DMS 273 treated with DMSO at 0.1 percent for 48 hours (cell line): Measurements from ENCODE around the gene HTR2B.
"Not testable (repeated sequence)": the region's sequence is repeated elsewhere in the genome, so short reads cannot be mapped to it uniquely, and the experiment has no call there.

Source experiments
- DNase-seq: peaks from one replicate; lab custom pipeline; 2025; lab: John Stamatoyannopoulos, UW

The HTR2B gene

GRCh38 chr2:231124838-231125568 is at the start of gene HTR2B:
Gene HTR2B, minus strand, starts transcription at chr2:231125042. Its CDS starts 1,278 bp downstream, at chr2:231123764.
- no peak for DNase-seq

- DNase-seq: no peak
These were observed 49.4 kb upstream of the HTR2B start for GRCh38 chr2:231174211-231174651.

DNA sequence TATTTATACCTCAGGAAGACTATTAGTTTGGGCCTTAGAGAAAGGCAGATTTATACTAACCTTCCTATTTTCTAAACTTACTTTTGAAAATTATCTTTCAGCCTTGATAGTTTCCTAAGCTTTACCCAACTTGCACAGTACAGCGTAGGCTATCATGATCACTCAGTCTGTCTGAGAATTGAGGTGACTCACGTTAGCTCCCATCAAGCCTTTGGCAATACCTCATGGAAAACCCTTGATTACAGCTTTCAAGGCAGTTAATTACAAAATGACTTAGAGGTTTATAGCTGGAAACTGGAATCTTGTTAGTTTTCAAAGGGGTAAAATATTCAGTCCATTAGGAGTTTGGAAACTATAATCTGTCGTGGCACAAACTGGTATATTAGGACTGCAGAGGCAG is 47.2 kb upstream of the HTR2B start:
- no peak for DNase-seq

DNA sequence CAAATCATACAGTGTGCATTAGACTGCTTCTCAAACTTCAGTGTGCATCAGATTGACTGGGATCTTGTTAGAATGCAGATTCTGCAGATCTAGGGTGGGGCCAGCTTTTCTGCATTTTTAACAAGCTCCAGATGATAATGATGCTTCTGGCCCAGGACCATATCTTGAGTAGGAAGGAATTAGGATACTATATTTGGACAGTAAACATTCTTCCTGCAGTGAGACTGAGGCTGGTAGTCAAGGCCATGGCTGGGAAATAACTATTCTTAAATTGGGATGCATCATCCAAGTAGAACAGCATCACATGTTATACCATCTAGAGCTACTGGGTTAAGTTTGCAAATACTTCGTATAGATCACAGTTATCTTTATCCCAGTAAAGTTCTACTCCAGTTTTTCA is 45.2 kb upstream of the HTR2B start:
- no peak for DNase-seq

DNA sequence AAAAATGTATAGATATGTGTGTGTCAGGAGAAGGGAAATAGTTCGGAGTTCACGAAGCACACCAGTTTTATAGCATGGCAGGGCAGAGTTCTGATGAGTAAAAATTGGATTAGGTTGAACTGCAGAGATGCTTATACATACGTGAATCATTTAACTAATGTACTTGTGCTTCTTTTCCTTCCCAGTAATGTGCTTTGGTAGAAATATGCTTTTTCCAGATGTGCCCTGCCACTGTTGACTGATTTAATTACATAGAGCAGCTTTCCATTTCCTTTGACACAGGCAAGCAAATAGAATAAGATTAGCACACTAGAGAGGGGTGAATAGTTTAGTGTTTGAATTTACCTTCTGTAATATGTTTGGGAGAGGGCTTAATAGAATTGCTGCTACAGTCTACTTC is 44.6 kb upstream of the HTR2B start:
- DNase-seq: no peak

- DNase-seq: no peak
These were observed 43.8 kb upstream of the HTR2B start for GRCh38 chr2:231168460-231169139.

DNA sequence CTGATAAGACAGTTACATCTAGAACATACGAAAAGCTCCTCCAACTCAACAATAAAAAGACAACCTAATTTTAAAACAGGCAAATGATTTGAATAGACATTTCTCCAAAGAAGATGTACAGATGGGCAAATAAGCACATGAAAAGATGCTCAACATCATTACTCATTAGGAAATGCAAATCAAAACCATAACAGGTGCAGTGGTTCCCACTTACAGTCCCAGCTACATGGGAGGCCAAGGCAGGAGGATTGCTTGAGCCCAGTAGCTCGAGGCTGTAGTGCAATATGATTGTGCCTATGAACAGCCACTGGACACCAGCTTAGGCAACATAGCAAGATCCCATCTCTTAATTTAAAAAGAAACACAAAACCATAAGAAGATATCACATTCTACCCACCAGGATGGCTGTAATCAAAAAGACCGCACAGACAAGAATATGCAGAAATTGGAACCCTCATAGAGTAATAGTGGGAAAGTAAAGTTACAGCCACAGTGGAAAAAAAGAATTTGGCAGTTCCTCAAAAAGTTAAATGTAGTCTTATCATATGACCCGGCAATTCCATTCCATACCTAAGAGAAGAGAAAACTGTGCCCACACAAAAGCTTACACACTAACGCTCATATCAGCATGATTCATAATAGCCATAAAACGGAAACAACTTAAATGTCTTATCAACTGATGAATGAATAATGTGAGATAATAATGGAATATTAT is 43.1 kb upstream of the HTR2B start:
- DNase-seq: no peak

- no peak for DNase-seq
These were observed 38.7 kb upstream of the HTR2B start for GRCh38 chr2:231163414-231164095.

DNA sequence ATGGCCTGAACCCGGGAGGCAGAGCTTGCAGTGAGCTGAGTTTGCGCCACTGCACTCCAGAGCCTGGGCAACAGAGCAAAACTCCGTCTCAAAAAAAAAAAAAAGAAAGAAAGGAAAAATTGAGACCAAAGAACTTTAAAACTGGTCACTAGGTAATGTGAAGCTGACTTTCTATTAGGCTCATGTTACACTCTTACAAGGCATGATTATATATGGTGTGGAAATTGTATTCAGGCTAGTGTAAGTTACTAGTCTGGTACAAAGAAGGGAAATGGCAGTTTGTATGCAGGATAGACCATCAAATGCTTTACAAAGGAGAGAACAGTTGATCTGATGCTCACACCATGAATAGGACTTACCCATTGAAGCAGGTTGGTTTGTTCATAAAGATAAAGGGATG is 38.2 kb upstream of the HTR2B start:
- DNase-seq: no peak

GRCh38 chr2:231161877-231162329 is 37.1 kb upstream of the HTR2B start:
- DNase-seq: no peak

GRCh38 chr2:231161252-231161839 is 36.5 kb upstream of the HTR2B start:
- no peak for DNase-seq

DNA sequence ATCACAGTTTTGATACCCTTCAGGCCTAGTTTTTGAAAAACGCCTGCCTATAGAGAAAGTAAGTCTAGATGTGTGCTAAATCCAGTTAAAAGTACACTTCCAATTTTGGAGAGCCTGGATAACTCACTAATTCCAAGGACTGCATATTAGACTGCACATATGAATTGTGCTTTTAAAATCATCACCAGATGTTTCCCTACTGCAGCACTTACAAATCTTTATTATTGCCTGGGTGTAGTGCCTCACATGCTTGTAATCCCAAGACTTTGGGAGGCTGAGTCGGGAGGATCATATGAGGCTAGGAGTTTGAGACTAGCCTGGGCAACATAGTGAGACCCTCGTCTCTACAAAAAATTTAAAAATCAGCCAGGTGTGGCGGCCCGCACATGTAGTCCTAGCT is 35.9 kb upstream of the HTR2B start:
- DNase-seq: no peak

- no peak for DNase-seq
These were observed 34.5 kb upstream of the HTR2B start for GRCh38 chr2:231159306-231159705.

GRCh38 chr2:231152800-231153557 is 28.1 kb upstream of the HTR2B start:
- DNase-seq: no peak

GRCh38 chr2:231146665-231147064 is 21.8 kb upstream of the HTR2B start:
- no peak for DNase-seq

DNA sequence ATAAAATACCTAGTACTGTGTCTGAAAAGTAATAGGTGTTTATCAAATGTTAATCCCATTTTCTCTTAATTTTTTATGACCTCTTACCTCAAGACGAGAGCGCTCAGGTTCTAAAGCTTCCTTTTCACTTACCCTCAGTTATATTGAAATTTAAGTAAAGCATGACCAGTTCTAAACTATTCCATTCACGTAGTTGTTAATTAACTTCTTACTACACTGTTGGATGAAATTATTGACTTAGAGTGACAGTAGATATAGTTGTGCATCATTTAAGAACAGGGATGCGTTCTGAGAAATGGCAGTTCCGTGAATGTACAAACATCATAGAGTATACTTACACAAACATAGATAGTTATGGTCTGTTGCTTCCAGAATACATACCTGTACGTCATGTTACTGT is 20.1 kb upstream of the HTR2B start:
- DNase-seq: no peak

DNA sequence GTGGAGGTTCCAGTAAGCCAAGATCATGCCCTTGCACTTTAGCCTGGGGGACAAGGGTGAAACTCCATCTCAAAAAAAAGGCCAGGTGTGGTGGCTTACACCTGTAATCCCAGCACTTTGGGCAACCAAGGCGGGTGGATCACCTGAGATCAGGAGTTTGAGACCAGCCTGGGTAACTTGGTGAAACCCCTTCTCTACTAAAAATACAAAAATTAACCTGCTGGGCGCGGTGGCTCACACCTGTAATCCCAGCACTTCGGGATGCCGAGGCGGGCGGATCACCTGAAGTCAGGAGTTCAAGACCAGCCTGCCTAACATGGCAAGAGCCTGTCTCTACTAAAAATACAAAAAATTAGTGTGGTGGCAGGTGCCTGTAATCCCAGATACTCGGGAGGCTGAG is 16.0 kb upstream of the HTR2B start:
- not testable (repeated sequence) for DNase-seq

- no peak for DNase-seq
These were observed 15.0 kb upstream of the HTR2B start for GRCh38 chr2:231139796-231140195.

DNA sequence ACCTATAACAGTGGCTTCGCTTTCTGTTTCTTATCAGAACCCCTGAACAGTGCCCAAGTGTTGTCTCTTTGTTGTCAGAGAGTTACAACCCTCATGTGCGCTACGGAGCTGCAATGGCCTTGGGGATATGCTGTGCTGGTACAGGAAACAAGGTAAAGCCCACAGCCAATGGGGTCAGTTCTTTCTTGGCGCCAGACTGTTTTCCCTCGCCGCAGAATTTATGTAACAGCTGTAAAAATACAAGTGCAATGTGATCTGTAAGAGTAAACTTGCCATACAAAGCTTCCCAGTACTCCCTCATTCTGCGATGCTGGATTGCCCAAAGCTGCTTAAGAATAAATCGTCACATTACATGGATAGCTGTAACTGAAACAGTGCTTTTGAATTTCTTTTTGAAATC is 13.9 kb upstream of the HTR2B start:
- no peak for DNase-seq

DNA sequence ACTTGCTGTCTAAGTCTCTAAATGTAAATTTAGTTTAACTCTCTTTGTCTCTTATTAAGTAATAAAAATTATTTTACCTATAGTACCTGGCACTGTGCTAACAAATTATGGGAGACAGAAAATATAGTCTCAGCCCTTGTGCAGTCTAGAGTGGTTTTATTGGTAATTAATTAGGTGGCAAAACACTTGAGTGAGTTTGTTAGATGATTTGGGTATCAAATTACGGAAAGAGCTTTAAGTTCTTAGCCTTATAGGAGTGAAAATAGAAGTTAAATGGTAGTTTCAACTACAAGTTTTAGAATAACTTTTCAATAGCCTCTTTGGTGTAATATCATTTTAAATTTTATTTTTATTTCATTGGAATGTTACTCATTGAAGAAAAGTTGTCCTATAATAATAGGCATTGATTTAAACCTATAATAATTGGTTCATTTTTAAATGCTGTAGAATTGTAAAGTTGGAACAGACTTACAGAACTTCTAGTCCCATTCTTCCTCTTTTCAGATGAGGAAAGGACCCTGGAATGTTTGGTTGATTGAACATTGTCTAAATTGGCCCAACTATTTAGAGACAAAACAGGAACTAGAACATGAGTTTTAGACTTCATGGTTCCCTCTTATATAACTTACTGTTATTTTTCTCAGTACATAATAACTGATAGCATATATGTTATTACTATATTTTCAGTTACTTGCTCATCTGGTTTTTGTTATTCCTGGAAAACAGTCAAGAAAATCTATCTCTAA is 10.2 kb upstream of the HTR2B start:
- no peak for DNase-seq
